Stimulated activated CD8-positive, alpha-beta memory T cell treated with anti-CD3 and anti-CD28 coated beads, Interleukin-12 subunit alpha, Interleukin-12 subunit beta, amount 100 ng/mL, for 24 hours (primary cell): ENCODE data around the gene BGN.

Source experiments
- DNase-seq: peaks from one replicate; pipeline ENCODE4 v3.0.0-alpha.2; 2020; ENCODE audit errors: extremely low read depth

Gene BGN

GRCh38 chrX:153494541-153495361, at the start of gene BGN:
BGN (plus strand) TSS chrX:153494980; CDS start chrX:153504632, 9,652 bp downstream.
- no peak for DNase-seq

- no peak for DNase-seq
Observed at GRCh38 chrX:153445106-153445855, 49.5 kb upstream of the BGN start.

GRCh38 chrX:153445856-153446635, 48.7 kb upstream of the BGN start, which contains the start of gene TREX2:
TREX2 (minus strand) TSS chrX:153446056; CDS start chrX:153445430, 626 bp downstream.
- no peak for DNase-seq

- no peak for DNase-seq
Observed at GRCh38 chrX:153446636-153446936, 48.2 kb upstream of the BGN start.

- no peak for DNase-seq
Observed at GRCh38 chrX:153446950-153447580, 47.7 kb upstream of the BGN start.

GRCh38 chrX:153447581-153447960, 47.2 kb upstream of the BGN start:
- no peak for DNase-seq

- DNase-seq = no peak
Observed at GRCh38 chrX:153448556-153449367, 46.0 kb upstream of the BGN start.

GRCh38 chrX:153449368-153450113, 45.2 kb upstream of the BGN start:
- DNase-seq = no peak

GRCh38 chrX:153450114-153450948, 44.4 kb upstream of the BGN start:
- DNase-seq = no peak

GRCh38 chrX:153450949-153451277, 43.9 kb upstream of the BGN start:
- no peak for DNase-seq

- DNase-seq = no peak
Observed at GRCh38 chrX:153454901-153455550, 39.8 kb upstream of the BGN start.

- DNase-seq = no peak
Observed at GRCh38 chrX:153455571-153455970, 39.2 kb upstream of the BGN start.

GRCh38 chrX:153456161-153456560, 38.6 kb upstream of the BGN start:
- no peak for DNase-seq

- DNase-seq = no peak
Observed at GRCh38 chrX:153456704-153457103, 38.1 kb upstream of the BGN start.

GRCh38 chrX:153457136-153457825, 37.5 kb upstream of the BGN start:
- no peak for DNase-seq

- no peak for DNase-seq
Observed at GRCh38 chrX:153457827-153458466, 36.8 kb upstream of the BGN start.

GRCh38 chrX:153458476-153458875, 36.3 kb upstream of the BGN start:
- no peak for DNase-seq

- DNase-seq = no peak
Observed at GRCh38 chrX:153459986-153460385, 34.8 kb upstream of the BGN start.
